PC-3 (cell line): ENCODE data around the gene NRAP.

ENCODE experiments used
- EZH2 ChIP-seq: fragments of 300-600 bp; sonication (generic); IDR thresholded peaks from one replicate; pipeline ENCODE4 v1.6.1; 2017; ENCODE audit warnings: antibody characterized with exemption, mild to moderate bottlenecking, low read length; ENCODE audit not compliant: unreplicated experiment
- TF ChIP-seq, protein P1 (sequence below): fragments of 300-600 bp; sonication (generic); conservative IDR thresholded peaks from 2 replicates; pipeline ENCODE4 v1.5.1; 2017; ENCODE audit warnings: antibody characterized with exemption, low read depth, mild to moderate bottlenecking, low read length

DNA sequence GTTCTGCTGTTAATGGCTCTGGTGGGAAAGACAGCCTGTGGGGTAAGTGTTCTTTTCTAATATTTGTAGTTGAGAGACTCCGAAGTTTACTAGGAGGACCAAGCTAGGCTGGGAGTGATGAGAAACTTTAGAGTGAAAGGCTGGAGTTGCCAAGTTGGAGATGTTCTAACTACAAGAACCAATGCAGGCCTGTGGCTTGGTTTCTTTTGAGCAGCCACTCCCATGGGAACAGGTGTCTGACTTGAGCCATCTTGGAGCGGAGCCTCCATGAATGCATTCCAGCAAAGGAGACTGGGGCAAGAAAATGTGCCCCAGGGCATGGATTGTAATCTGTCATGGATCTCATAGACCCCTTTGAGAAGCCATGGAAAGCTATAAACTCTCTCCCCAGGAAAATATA, 110.7 kb downstream of the NRAP start:
- TF ChIP-seq, protein P1, sequence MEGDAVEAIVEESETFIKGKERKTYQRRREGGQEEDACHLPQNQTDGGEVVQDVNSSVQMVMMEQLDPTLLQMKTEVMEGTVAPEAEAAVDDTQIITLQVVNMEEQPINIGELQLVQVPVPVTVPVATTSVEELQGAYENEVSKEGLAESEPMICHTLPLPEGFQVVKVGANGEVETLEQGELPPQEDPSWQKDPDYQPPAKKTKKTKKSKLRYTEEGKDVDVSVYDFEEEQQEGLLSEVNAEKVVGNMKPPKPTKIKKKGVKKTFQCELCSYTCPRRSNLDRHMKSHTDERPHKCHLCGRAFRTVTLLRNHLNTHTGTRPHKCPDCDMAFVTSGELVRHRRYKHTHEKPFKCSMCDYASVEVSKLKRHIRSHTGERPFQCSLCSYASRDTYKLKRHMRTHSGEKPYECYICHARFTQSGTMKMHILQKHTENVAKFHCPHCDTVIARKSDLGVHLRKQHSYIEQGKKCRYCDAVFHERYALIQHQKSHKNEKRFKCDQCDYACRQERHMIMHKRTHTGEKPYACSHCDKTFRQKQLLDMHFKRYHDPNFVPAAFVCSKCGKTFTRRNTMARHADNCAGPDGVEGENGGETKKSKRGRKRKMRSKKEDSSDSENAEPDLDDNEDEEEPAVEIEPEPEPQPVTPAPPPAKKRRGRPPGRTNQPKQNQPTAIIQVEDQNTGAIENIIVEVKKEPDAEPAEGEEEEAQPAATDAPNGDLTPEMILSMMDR, result no peak
- no peak for TF ChIP-seq EZH2
